Stomach (tissue), 9 donors: ENCODE measurements around the gene BAIAP3. TPM values are rescaled to one million over a fixed set of nuclear protein-coding genes. Genes with fewer than 3 reads are reported as not detected.
A peak's percentile ranks its signal among the peaks of the same experiment; 100 is the strongest.

Experiments used
- DNase-seq, 2 donors: peaks; one replicate each; pipeline versions ENCODE4 v3.0.0 to v3.0.0-alpha.2; 2013 to 2019
- H3K27ac ChIP-seq, 5 donors: fragments of 200-600 bp in 4 of 5; sonication (generic) in 4 of 5; one replicate each; pipeline ENCODE4 v1.5.1; 2013 to 2019; ENCODE audit warnings: mild to moderate bottlenecking in 1 of 5, moderate library complexity in 1 of 5
- H3K27me3 ChIP-seq, 3 donors: fragments of 200-600 bp; sonication (generic); one replicate each; pipeline ENCODE4 v1.5.1; 2017 to 2019; ENCODE audit warnings: mixed run types in 1 of 3
- H3K36me3 ChIP-seq, 4 donors: fragments of 200-600 bp; sonication (generic); 1 replicate in 3 of 4; 2 replicates in 1 of 4; pipeline ENCODE4 v1.5.1; 2016 to 2019
- H3K4me1 ChIP-seq, 4 donors: fragments of 200-600 bp; sonication (generic); one replicate each; pipeline ENCODE4 v1.5.1; 2016 to 2019
- H3K4me3 ChIP-seq, 4 donors: fragments of 200-600 bp; sonication (generic) in 3 of 4; one replicate each; pipeline ENCODE4 v1.5.1; 2016 to 2019; ENCODE audit warnings: mild to moderate bottlenecking in 1 of 4
- H3K9me3 ChIP-seq, 4 donors: fragments of 200-600 bp; sonication (generic); one replicate each; pipeline ENCODE4 v1.5.1; 2016 to 2019
- CTCF ChIP-seq, 7 experiments: fragments of 450-650 bp in 4 of 7; fragments of 200-600 bp in 3 of 7; sonication (generic) in 3 of 7; IDR thresholded peaks; one replicate each; pipeline ENCODE4 v1.5.1; 2016 to 2019; ENCODE audit warnings: antibody characterized with exemption in 7 of 7, control low read depth in 2 of 7, mild to moderate bottlenecking in 1 of 7
- EP300 ChIP-seq: sonication (generic); formaldehyde crosslinking; IDR thresholded peaks from one replicate; pipeline ENCODE4 v1.6.1; 2017; ENCODE audit warnings: antibody characterized with exemption
- POLR2A ChIP-seq, 4 donors: fragments of 450-650 bp; IDR thresholded peaks; one replicate each; pipeline ENCODE4 v1.6.1; 2016; ENCODE audit warnings: antibody characterized with exemption in 4 of 4, control low read depth in 2 of 4, mild to moderate bottlenecking in 1 of 4, moderate library complexity in 1 of 4
- POLR2AphosphoS5 ChIP-seq, 3 donors: sonication (generic); formaldehyde crosslinking; IDR thresholded peaks; one replicate each; pipeline ENCODE4 v1.6.1; 2016; ENCODE audit warnings: antibody characterized with exemption in 3 of 3
- WGBS, 5 donors: extraction: QIAGEN DNeasy Blood & Tissue Kit in 3 of 5; methylation state at CpG; one replicate each; pipeline versions ENCODE4 v1.1.5 to v1.1.7; 2013 to 2018; 5-methylcytosine and 5-hydroxymethylcytosine counted together
- intact Hi-C: fragments of 100-400 bp; cut with DNase I; formaldehyde crosslinking; loops from one replicate; pipeline ENCODE4 v1.15.1; 2023; ENCODE audit warnings: low total_unique reads
- polyA plus RNA-seq, 3 donors: library from polyadenylated mRNA; stranded (reverse); fragments of 200-250 nt; gene quantifications; one replicate each; pipeline ENCODE4 v1.2.3, GENCODE V29; 2013
- total RNA-seq, 5 donors: library from RNA; depleted of rRNA; stranded (reverse); fragments of >200 nt; gene quantifications; one replicate each; pipeline versions ENCODE4 v1.1.0 to v1.2.3, GENCODE V29; 2014 to 2016
- donor health status: healthy with polysubstance abuse.
- donor health status: Bipolar disorder and iron deficiency.
- donor health status: healthy.

BAIAP3 gene
- total and polyA plus RNA-seq, 8 donors = 1.5 to 94.7 (median 4.2) TPM

GRCh38 chr16:1287982-1288670 is 45.3 kb upstream of the BAIAP3 start:
- peak in 1 of 2 donors; percentile 37 for DNase-seq
- H3K4me1 ChIP-seq = peaks cover 0 to 16% (median 7%) of the 10 kb centered on the region in 4 donors
- intact Hi-C loops = no loop called here
- H3K36me3 ChIP-seq = no peaks in the 10 kb centered on the region
- H3K4me3 ChIP-seq = no peak overlapping the region
- no peaks in the 10 kb centered on the region for H3K9me3 ChIP-seq
- TF ChIP-seq EP300 (no peak), POLR2A (IDR thresholded peaks at IDR 0.05) (no peak), POLR2AphosphoS5 (IDR thresholded peaks at IDR 0.05) (no peak), CTCF (IDR thresholded peaks at IDR 0.05) (no peak)
- WGBS, 5 donors = 47 to 58% (median 51%) methylated on average over 25 to 40 of the region's 40 CpGs
- H3K27ac ChIP-seq = no peak overlapping the region
- peaks cover 20 to 98% (median 56%) of the 10 kb centered on the region in 3 donors for H3K27me3 ChIP-seq

DNA sequence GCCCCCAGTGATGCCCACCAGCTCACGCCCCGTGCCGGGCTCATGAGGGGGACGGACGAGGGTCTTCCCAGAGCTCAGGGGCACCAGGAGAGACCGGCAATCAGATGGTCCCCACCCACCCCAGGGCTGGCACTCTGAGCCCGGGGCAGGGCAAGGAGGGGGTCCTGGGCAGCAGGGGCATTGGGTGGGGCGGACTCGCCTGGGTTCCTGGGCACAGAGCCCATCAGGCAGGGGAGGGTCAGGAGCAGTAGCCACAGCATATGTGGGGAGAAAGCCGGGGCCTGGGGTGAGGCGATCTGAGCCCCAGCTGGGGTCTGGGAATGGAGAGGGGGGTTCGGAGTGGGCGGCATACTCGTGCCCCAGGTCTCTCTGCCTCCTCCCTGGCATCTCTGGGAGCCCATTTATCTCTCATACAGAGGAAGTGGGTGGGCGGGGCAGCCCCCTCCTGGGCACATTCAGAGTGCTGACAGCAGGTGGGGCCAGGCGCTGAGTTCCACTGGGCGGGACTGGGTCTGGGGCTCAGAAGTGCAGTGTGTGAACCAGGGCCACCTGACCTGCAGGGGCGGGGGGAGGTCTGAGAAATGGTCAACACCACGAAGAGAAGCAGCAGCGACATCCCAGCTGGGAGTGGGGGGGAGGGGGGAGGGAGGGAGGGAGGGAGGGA is 44.5 kb upstream of the BAIAP3 start:
- H3K4me3 ChIP-seq = no peak overlapping the region
- WGBS, 5 donors = 14 to 28% (median 27%) methylated on average over 10 to 20 of the region's 20 CpGs
- intact Hi-C loops = no loop called here
- H3K4me1 ChIP-seq = peaks cover 0 to 16% (median 7%) of the 10 kb centered on the region in 4 donors
- no peak overlapping the region for H3K27ac ChIP-seq
- H3K27me3 ChIP-seq = peaks cover 20 to 98% (median 56%) of the 10 kb centered on the region in 3 donors
- TF ChIP-seq EP300 = no peak
- no peak for TF ChIP-seq CTCF (IDR thresholded peaks at IDR 0.05)
- TF ChIP-seq POLR2AphosphoS5 (IDR thresholded peaks at IDR 0.05) = no peak
- no peak for TF ChIP-seq POLR2A (IDR thresholded peaks at IDR 0.05)
- no peaks in the 10 kb centered on the region for H3K9me3 ChIP-seq
- no peaks in the 10 kb centered on the region for H3K36me3 ChIP-seq
- peak in 1 of 2 donors; percentile 55 for DNase-seq

DNA sequence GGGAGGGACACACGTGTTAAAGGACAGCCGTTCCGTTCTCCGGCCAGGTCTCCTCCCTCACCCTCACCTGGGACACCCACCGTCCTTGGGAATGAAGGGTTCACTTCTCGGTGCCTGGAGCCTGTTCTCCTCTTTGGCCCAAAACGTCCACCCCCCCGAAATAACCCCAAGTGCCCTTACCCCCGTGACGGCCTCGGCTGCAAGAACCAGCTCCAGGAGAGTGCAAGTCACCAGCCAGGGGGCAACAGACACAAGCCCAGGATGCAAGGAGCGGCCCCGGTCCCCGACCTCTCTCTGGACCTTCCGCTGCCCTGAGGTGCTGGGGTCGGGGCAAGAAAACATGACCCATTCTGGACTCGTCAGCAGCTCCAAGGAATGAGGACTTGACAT is 44.0 kb upstream of the BAIAP3 start:
- H3K4me1 ChIP-seq = peaks cover 0 to 16% (median 7%) of the 10 kb centered on the region in 4 donors
- no peaks in the 10 kb centered on the region for H3K36me3 ChIP-seq
- no peak overlapping the region for H3K27ac ChIP-seq
- peaks cover 20 to 98% (median 56%) of the 10 kb centered on the region in 3 donors for H3K27me3 ChIP-seq
- DNase-seq = no peak
- no peak overlapping the region for H3K4me3 ChIP-seq
- WGBS, 5 donors = 6 to 15% (median 10%) methylated on average over 12 to 17 of the region's 17 CpGs
- no peak for TF ChIP-seq POLR2A (IDR thresholded peaks at IDR 0.05)
- TF ChIP-seq POLR2AphosphoS5 (IDR thresholded peaks at IDR 0.05) = no peak
- no peak for TF ChIP-seq EP300
- no peak for TF ChIP-seq CTCF (IDR thresholded peaks at IDR 0.05)
- H3K9me3 ChIP-seq = no peaks in the 10 kb centered on the region
- intact Hi-C loops = no loop called here

- peaks cover 20 to 95% (median 56%) of the 10 kb centered on the region in 3 donors for H3K27me3 ChIP-seq
- H3K4me1 ChIP-seq = peaks cover 0 to 16% (median 7%) of the 10 kb centered on the region in 4 donors
- no peak overlapping the region for H3K27ac ChIP-seq
- TF ChIP-seq POLR2A (IDR thresholded peaks at IDR 0.05) (no peak), CTCF (IDR thresholded peaks at IDR 0.05) (no peak), EP300 (no peak), POLR2AphosphoS5 (IDR thresholded peaks at IDR 0.05) (no peak)
- H3K4me3 ChIP-seq = no peak overlapping the region
- no peaks in the 10 kb centered on the region for H3K36me3 ChIP-seq
- H3K9me3 ChIP-seq = no peaks in the 10 kb centered on the region
- WGBS, 5 donors = 25 to 34% (median 30%) methylated on average over 12 to 22 of the region's 22 CpGs
- DNase-seq = no peak
- intact Hi-C loops = no loop called here
Measured at GRCh38 chr16:1290063-1290501, 43.4 kb upstream of the BAIAP3 start.
